Measurements from ENCODE around the gene FOXS1. TPM values are rescaled to one million over a fixed set of nuclear protein-coding genes. Genes with fewer than 3 reads are reported as not detected.

Gene FOXS1
- total RNA-seq, 1 donor from 2014 or later, result 5.9 TPM

DNA sequence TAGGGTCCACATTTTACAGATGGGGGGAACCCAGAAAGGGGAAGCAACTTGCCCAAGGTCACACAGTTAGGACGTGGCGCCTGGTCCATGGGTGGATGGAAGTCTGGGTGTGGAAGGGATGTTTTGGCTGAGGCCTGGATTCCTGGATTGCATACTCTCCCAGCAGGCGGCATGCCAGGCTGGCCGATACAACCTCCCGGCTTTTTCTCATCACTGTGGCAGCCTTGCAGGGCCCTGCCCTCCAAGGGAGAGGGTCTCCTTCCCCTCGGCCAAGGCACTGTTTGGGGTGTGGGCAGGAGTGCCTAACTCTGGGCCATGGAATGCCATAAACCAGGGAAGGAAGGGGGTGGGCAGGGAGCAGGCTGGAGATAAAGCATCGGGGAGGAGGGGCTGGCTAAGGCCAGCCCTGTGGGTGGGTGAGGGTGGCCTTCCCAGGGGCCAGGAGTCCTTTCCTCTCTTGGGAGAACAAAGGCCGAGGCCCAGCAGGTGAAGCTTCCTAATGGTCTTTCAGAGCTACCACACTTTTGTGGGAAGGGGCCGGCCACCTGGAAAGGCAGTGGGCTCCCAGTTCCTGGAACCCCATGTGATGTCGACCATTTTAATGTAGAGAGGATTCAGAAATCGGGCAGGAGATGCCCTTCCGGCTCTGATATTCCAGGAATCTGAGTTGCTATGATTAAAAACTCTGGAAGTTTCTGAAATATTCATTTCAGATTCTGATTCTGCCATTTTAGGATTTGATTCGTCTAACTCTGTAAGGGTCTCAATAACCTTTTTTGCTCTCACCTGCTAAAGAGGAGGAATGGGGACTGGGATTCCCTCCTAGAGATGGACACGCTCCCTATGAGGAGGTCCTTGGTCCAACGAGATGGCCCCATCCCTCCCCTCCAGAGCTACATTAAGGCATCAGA lies 4.2 kb downstream of the FOXS1 start:
- Histone ChIP-seq H3K4me3 (ENCODE audit: low read depth, low read length) (no peak overlapping the region), H3K27me3 (ENCODE audit: control insufficient read depth, insufficient read depth, low read length) (no peaks in the 10 kb centered on the region), H3K36me3 (ENCODE audit: control insufficient read depth, insufficient read depth, low read length) (no peaks in the 10 kb centered on the region)
- no peak for DNase-seq (ENCODE audit: low read depth)
- TF ChIP-seq, protein P1, sequence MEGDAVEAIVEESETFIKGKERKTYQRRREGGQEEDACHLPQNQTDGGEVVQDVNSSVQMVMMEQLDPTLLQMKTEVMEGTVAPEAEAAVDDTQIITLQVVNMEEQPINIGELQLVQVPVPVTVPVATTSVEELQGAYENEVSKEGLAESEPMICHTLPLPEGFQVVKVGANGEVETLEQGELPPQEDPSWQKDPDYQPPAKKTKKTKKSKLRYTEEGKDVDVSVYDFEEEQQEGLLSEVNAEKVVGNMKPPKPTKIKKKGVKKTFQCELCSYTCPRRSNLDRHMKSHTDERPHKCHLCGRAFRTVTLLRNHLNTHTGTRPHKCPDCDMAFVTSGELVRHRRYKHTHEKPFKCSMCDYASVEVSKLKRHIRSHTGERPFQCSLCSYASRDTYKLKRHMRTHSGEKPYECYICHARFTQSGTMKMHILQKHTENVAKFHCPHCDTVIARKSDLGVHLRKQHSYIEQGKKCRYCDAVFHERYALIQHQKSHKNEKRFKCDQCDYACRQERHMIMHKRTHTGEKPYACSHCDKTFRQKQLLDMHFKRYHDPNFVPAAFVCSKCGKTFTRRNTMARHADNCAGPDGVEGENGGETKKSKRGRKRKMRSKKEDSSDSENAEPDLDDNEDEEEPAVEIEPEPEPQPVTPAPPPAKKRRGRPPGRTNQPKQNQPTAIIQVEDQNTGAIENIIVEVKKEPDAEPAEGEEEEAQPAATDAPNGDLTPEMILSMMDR (IDR thresholded peaks at IDR 0.05; ENCODE audit: insufficient read depth, low read length, poor library complexity, severe bottlenecking), result no peak

GRCh38 chr20:31839782-31840487 lies 5.5 kb downstream of the FOXS1 start:
- Histone ChIP-seq H3K4me3 (ENCODE audit: low read depth, low read length) (no peak overlapping the region), H3K36me3 (ENCODE audit: control insufficient read depth, insufficient read depth, low read length) (no peaks in the 10 kb centered on the region), H3K27me3 (ENCODE audit: control insufficient read depth, insufficient read depth, low read length) (no peaks in the 10 kb centered on the region)
- TF ChIP-seq, protein P1 (IDR thresholded peaks at IDR 0.05; ENCODE audit: insufficient read depth, low read length, poor library complexity, severe bottlenecking), result no peak
- no peak for DNase-seq (ENCODE audit: low read depth)

GRCh38 chr20:31838646-31839292 lies 6.6 kb downstream of the FOXS1 start:
- no peak for DNase-seq (ENCODE audit: low read depth)
- H3K27me3 ChIP-seq (ENCODE audit: control insufficient read depth, insufficient read depth, low read length), result no peaks in the 10 kb centered on the region
- TF ChIP-seq, protein P1 (IDR thresholded peaks at IDR 0.05; ENCODE audit: insufficient read depth, low read length, poor library complexity, severe bottlenecking), result no peak
- H3K36me3 ChIP-seq (ENCODE audit: control insufficient read depth, insufficient read depth, low read length), result no peaks in the 10 kb centered on the region
- H3K4me3 ChIP-seq (ENCODE audit: low read depth, low read length), result no peak overlapping the region

- no peaks in the 10 kb centered on the region for H3K27me3 ChIP-seq (ENCODE audit: control insufficient read depth, insufficient read depth, low read length)
- TF ChIP-seq, protein P1 (IDR thresholded peaks at IDR 0.05; ENCODE audit: insufficient read depth, low read length, poor library complexity, severe bottlenecking), result no peak
- DNase-seq (ENCODE audit: low read depth), result no peak
Observed at GRCh38 chr20:31837896-31838397, 7.5 kb downstream of the FOXS1 start.

GRCh38 chr20:31836853-31837608 lies 8.4 kb downstream of the FOXS1 start:
- Histone ChIP-seq H3K27me3 (ENCODE audit: control insufficient read depth, insufficient read depth, low read length) (no peaks in the 10 kb centered on the region), H3K36me3 (ENCODE audit: control insufficient read depth, insufficient read depth, low read length) (no peaks in the 10 kb centered on the region), H3K4me3 (ENCODE audit: low read depth, low read length) (no peak overlapping the region)
- DNase-seq (ENCODE audit: low read depth), result no peak
- TF ChIP-seq, protein P1 (IDR thresholded peaks at IDR 0.05; ENCODE audit: insufficient read depth, low read length, poor library complexity, severe bottlenecking), result no peak

More at GRCh38 chr20:31837896-31838397, 7.5 kb downstream of the FOXS1 start:
- no peaks in the 10 kb centered on the region for H3K36me3 ChIP-seq (ENCODE audit: control insufficient read depth, insufficient read depth, low read length)
- H3K4me3 ChIP-seq (ENCODE audit: low read depth, low read length), result no peak overlapping the region
